ENCODE measurements around the gene IGFBP3. TPM values are rescaled to one million over a fixed set of nuclear protein-coding genes. Genes with fewer than 3 reads are reported as not detected.
A peak's percentile ranks its signal among the peaks of the same experiment; 100 is the strongest.

The IGFBP3 gene
- total and polyA plus RNA-seq, 2 experiments from 2014 or later, result 11.2 to 11.3 TPM

GRCh38 chr7:45918556-45918955 is 2.5 kb downstream of the IGFBP3 start (continued):
- TF ChIP-seq ZNF462 (CRISPR knock-in tag; IDR thresholded peaks at IDR 0.05), result no peak
- no peak for TF ChIP-seq ZNF331 (CRISPR knock-in tag; IDR thresholded peaks at IDR 0.05; ENCODE audit: low read depth)
- TF ChIP-seq CREB1 (CRISPR knock-in tag; IDR thresholded peaks at IDR 0.05; ENCODE audit: low read depth), result no peak

- TF ChIP-seq ZNF331 (CRISPR knock-in tag; IDR thresholded peaks at IDR 0.05; ENCODE audit: low read depth), result no peak
- peak; percentile 89 to 93 for TF ChIP-seq CTCF (conservative IDR thresholded peaks at IDR 0.05; ENCODE audit: low read depth in 2 of 2)
- H2AFZ ChIP-seq, result peak overlapping the region; percentile 53
- ATAC-seq, result peak; percentile 6
- H3K9me2 ChIP-seq (ENCODE audit: insufficient read depth), result no peaks in the 10 kb centered on the region
- 0 out of 2 replicates have a peak, but pooled peaks cover 7% of the 10 kb centered on the region for H4K20me1 ChIP-seq (replicated peaks; ENCODE audit: insufficient read depth)
- H3K36me3 Mint-ChIP-seq (ENCODE audit: low read depth), result peaks cover 13% of the 10 kb centered on the region; the same call in 2 of the 3 replicates
- H3K9me3 Mint-ChIP-seq, result no peaks in the 10 kb centered on the region
- H3K27me3 Mint-ChIP-seq (ENCODE audit: insufficient read depth, low read depth, poor library complexity), result peaks cover 45% of the 10 kb centered on the region
- H3K79me2 ChIP-seq (replicated peaks; ENCODE audit: insufficient read depth), result no peaks in the 10 kb centered on the region
- peak overlapping the region; percentile 37; the same call in 1 of the 2 replicates for H3K4me3 ChIP-seq
- peaks cover 20% of the 10 kb centered on the region for H3K4me1 Mint-ChIP-seq
- peak; percentile 83 for DNase-seq (ENCODE audit: low spot score)
- peaks cover 6% of the 10 kb centered on the region; the same call in 1 of the 2 replicates for H3F3A ChIP-seq (replicated peaks; ENCODE audit: low read depth)
- no peak overlapping the region for H3K27ac Mint-ChIP-seq
- H3K4me1 ChIP-seq (ENCODE audit: insufficient read depth), result peaks cover 29% of the 10 kb centered on the region
- no peak overlapping the region for H3K27ac ChIP-seq (ENCODE audit: low read depth)
- H3K4me3 Mint-ChIP-seq, result peak overlapping the region; percentile 37; the same call in 2 of the 3 replicates
- H3K27me3 ChIP-seq (ENCODE audit: insufficient read depth), result peaks cover 48% of the 10 kb centered on the region
- no peaks in the 10 kb centered on the region for H3K36me3 ChIP-seq (ENCODE audit: insufficient read depth)
- H3K4me2 ChIP-seq, result peak overlapping the region; percentile 71
Observed at GRCh38 chr7:45917658-45918057, 3.4 kb downstream of the IGFBP3 start.

Data from GM23338 (cell line).